Measurements from ENCODE around the gene CEP112.

- TF ChIP-seq CTCF (IDR thresholded peaks at IDR 0.05), result no peak
- TF ChIP-seq ZFX (IDR thresholded peaks at IDR 0.05; ENCODE audit: borderline replicate concordance), result no peak
These were observed 591.4 kb downstream of the CEP112 start for GRCh38 chr17:65600518-65600917.
